Kidney (tissue), 14 donors: ENCODE data around the gene JARID2. TPM values are rescaled to one million over a fixed set of nuclear protein-coding genes. Genes with fewer than 3 reads are reported as not detected.

Experiments used
- DNase-seq, 5 donors: peaks; one replicate each; pipeline ENCODE4 v3.0.0-alpha.2; 2013 to 2020
- FAIRE-seq: peaks from 2 replicates; lab custom pipeline; 2012; peaks lifted over from hg19 to GRCh38; lab: Jason Lieb, UNC
- H3K27ac ChIP-seq, 2 donors: one replicate each; pipeline ENCODE4 v1.7.0; 2013; ENCODE audit warnings: low read depth in 2 of 2, low read length in 2 of 2, inconsistent platforms in 1 of 2
- H3K27me3 ChIP-seq: one replicate; pipeline ENCODE4 v1.7.1; 2013; ENCODE audit warnings: low read length, inconsistent platforms; ENCODE audit not compliant: control insufficient read depth, insufficient read depth
- H3K36me3 ChIP-seq, 3 donors: one replicate each; pipeline versions ENCODE4 v1.7.0 to v1.7.1; 2013; ENCODE audit warnings: low read length in 3 of 3, control low read depth in 1 of 3, inconsistent platforms in 1 of 3; ENCODE audit not compliant: insufficient read depth in 3 of 3, control insufficient read depth in 2 of 3
- H3K4me1 ChIP-seq, 3 donors: one replicate each; pipeline versions ENCODE4 v1.7.0 to v1.7.1; 2013; ENCODE audit warnings: low read length in 3 of 3, inconsistent platforms in 1 of 3, low read depth in 1 of 3; ENCODE audit not compliant: control insufficient read depth in 2 of 3, insufficient read depth in 2 of 3
- H3K4me3 ChIP-seq, 3 donors: one replicate each; pipeline versions ENCODE4 v1.7.0 to v1.8.1; 2013; ENCODE audit warnings: low read length in 3 of 3, control low read depth in 1 of 3, inconsistent platforms in 1 of 3
- H3K9ac ChIP-seq, 3 donors: one replicate each; pipeline versions ENCODE4 v1.7.0 to v1.7.1; 2013; ENCODE audit warnings: low read length in 3 of 3, control low read depth in 1 of 3, inconsistent platforms in 1 of 3
- H3K9me3 ChIP-seq, 3 donors: one replicate each; pipeline versions ENCODE4 v1.7.0 to v1.7.1; 2013; ENCODE audit warnings: low read length in 3 of 3, control low read depth in 1 of 3, inconsistent platforms in 1 of 3; ENCODE audit not compliant: control insufficient read depth in 2 of 3, insufficient read depth in 1 of 3
- CTCF ChIP-seq: IDR thresholded peaks from 3 replicates; pipeline ENCODE4 v1.5.1; 2012; ENCODE audit warnings: mild to moderate bottlenecking, moderate library complexity, borderline replicate concordance; ENCODE audit not compliant: insufficient read depth; ENCODE audit errors: extremely low read depth
- intact Hi-C: fragments of 100-400 bp; cut with DNase I; formaldehyde crosslinking; loops from one replicate; pipeline ENCODE4 v1.11.1; 2022
- polyA plus RNA-seq: library from polyadenylated mRNA; stranded (reverse); fragments of 350-450 nt; fragmentation: Illumina TruSeq; extraction: RNeasy Lipid Tissue Mini Kit (QIAGEN cat#74804); gene quantifications from one replicate; pipeline ENCODE4 v1.2.3, GENCODE V29; 2014; ENCODE audit warnings: low read depth, low replicate concordance; ENCODE audit not compliant: insufficient read depth
- total RNA-seq: library from RNA; stranded (reverse); fragmentation: NEBNext Ultra II Directional; extraction: Animal tissue kit (Norgen Biotek cat#: 25700); gene quantifications from one replicate; pipeline ENCODE4 v1.2.1, GENCODE V29; 2021
- donor health status: control.
- donor health status: control.
- donor health status: control.
- donor health status: control.
- donor health status: control.
- donor health status: DM: yes; HTN: yes; CAD: no.
- donor health status: Normal renal cell carcinoma (clear cell type).

The JARID2 gene
- total and polyA plus RNA-seq, 2 donors from 2014 or later, result 1.8 to 12.3 TPM

- TF ChIP-seq CTCF, result no peak
- FAIRE-seq (no peak), DNase-seq (no peak)
- Histone ChIP-seq H3K4me3 (no peak overlapping the region), H3K27me3 (no peaks in the 10 kb centered on the region), H3K36me3 (no peaks in the 10 kb centered on the region), H3K27ac (no peak overlapping the region), H3K9ac (no peak overlapping the region), H3K4me1 (peaks cover 5 to 23% (median 9%) of the 10 kb centered on the region in 3 donors), H3K9me3 (no peaks in the 10 kb centered on the region)
- intact Hi-C loops, result no loop called here
These were observed 143.4 kb downstream of the JARID2 start for GRCh38 chr6:15389084-15389764.

- DNase-seq, result peak in 4 of 5 donors; percentile 78 to 93 (median 86)
- Histone ChIP-seq H3K27ac (no peak overlapping the region), H3K4me1 (peaks cover 5 to 20% (median 7%) of the 10 kb centered on the region in 3 donors), H3K36me3 (no peaks in the 10 kb centered on the region), H3K9ac (no peak overlapping the region), H3K27me3 (no peaks in the 10 kb centered on the region), H3K4me3 (no peak overlapping the region), H3K9me3 (no peaks in the 10 kb centered on the region)
- intact Hi-C loops, result no loop called here
- no peak for FAIRE-seq
- TF ChIP-seq CTCF, result peak; percentile 63
These were observed 144.2 kb downstream of the JARID2 start for GRCh38 chr6:15389765-15390723.

- intact Hi-C loops, result no loop called here
- Histone ChIP-seq H3K36me3 (no peaks in the 10 kb centered on the region), H3K9ac (no peak overlapping the region), H3K9me3 (no peaks in the 10 kb centered on the region), H3K27me3 (no peaks in the 10 kb centered on the region), H3K27ac (no peak overlapping the region), H3K4me3 (no peak overlapping the region), H3K4me1 (peaks cover 5 to 19% (median 7%) of the 10 kb centered on the region in 3 donors)
- FAIRE-seq, result no peak
- no peak for DNase-seq
- no peak for TF ChIP-seq CTCF
These were observed 145.6 kb downstream of the JARID2 start for GRCh38 chr6:15391500-15391899.
